DMS53 treated with DMSO at 0.1 percent for 48 hours (cell line): Measurements from ENCODE around the gene CYP2C8.
A peak's percentile ranks its signal among the peaks of the same experiment; 100 is the strongest.
"Not testable (repeated sequence)": the region's sequence is repeated elsewhere in the genome, so short reads cannot be mapped to it uniquely, and the experiment has no call there.

ENCODE experiments used
- DNase-seq: peaks from one replicate; lab custom pipeline; 2025; ENCODE audit not compliant: unreplicated experiment; lab: John Stamatoyannopoulos, UW

CYP2C8 gene

GRCh38 chr10:95069286-95069685 lies at the start of gene CYP2C8:
Gene CYP2C8 (minus strand): TSS chr10:95069497. CDS start chr10:95069402, 95 bp downstream.
- no peak for DNase-seq

- no peak for DNase-seq
Measured at GRCh38 chr10:95116869-95117269, 47.6 kb upstream of the CYP2C8 start.

GRCh38 chr10:95110823-95111222 lies 41.5 kb upstream of the CYP2C8 start:
- not testable (repeated sequence) for DNase-seq

- DNase-seq, result peak; percentile 40
Measured at GRCh38 chr10:95097805-95098204, 28.5 kb upstream of the CYP2C8 start.

- DNase-seq, result no peak
Measured at GRCh38 chr10:95096143-95096542, 26.8 kb upstream of the CYP2C8 start.

- not testable (repeated sequence) for DNase-seq
Measured at GRCh38 chr10:95079626-95080025, 10.3 kb upstream of the CYP2C8 start.

GRCh38 chr10:95077556-95077955 lies 8.3 kb upstream of the CYP2C8 start:
- no peak for DNase-seq

GRCh38 chr10:95071107-95071660 lies 1.9 kb upstream of the CYP2C8 start:
- no peak for DNase-seq

GRCh38 chr10:95064125-95064524 lies 5.2 kb downstream of the CYP2C8 start:
- DNase-seq, result not testable (repeated sequence)

- no peak for DNase-seq
Measured at GRCh38 chr10:95056744-95057363, 12.4 kb downstream of the CYP2C8 start.

- no peak for DNase-seq
Measured at GRCh38 chr10:95049919-95050318, 19.4 kb downstream of the CYP2C8 start.

GRCh38 chr10:95048206-95048605 lies 21.1 kb downstream of the CYP2C8 start:
- DNase-seq, result no peak

GRCh38 chr10:95039281-95039680 lies 30.0 kb downstream of the CYP2C8 start:
- no peak for DNase-seq

- DNase-seq, result peak; percentile 89
Measured at GRCh38 chr10:95035332-95036295, 33.7 kb downstream of the CYP2C8 start.

- no peak for DNase-seq
Measured at GRCh38 chr10:95034401-95034800, 34.9 kb downstream of the CYP2C8 start.

- DNase-seq, result peak; percentile 18
Measured at GRCh38 chr10:95031656-95032055, 37.6 kb downstream of the CYP2C8 start.

- no peak for DNase-seq
Measured at GRCh38 chr10:95026461-95026860, 42.8 kb downstream of the CYP2C8 start.

- DNase-seq, result no peak
Measured at GRCh38 chr10:94997741-94998174, 71.5 kb downstream of the CYP2C8 start.

- no peak for DNase-seq
Measured at GRCh38 chr10:94992811-94993210, 76.5 kb downstream of the CYP2C8 start.

- peak; percentile 48 for DNase-seq
Measured at GRCh38 chr10:94991243-94991888, 77.9 kb downstream of the CYP2C8 start.

GRCh38 chr10:94989192-94989591 lies 80.1 kb downstream of the CYP2C8 start:
- no peak for DNase-seq
